ENCODE data around the gene VIPR2. TPM values are rescaled to one million over a fixed set of nuclear protein-coding genes. Genes with fewer than 3 reads are reported as not detected.
A peak's percentile ranks its signal among the peaks of the same experiment; 100 is the strongest.

Gene VIPR2
- total and polyA plus RNA-seq, 8 donors, result 0.28 to 0.80 (median 0.44) TPM

GRCh38 chr7:159030490-159031134 lies 114.1 kb downstream of the VIPR2 start:
- intact Hi-C loops (cut with DNase I), result no loop called here
- ATAC-seq (peak; percentile 82), DNase-seq (peak in 2 of 4 donors; percentile 59 to 87)
- no peaks in the 10 kb centered on the region for H3K9me3 ChIP-seq
- H3K4me3 ChIP-seq, result peak overlapping the region; percentile 42 to 44
- H3K36me3 ChIP-seq, result no peaks in the 10 kb centered on the region
- peaks cover 0 to 82% of the 10 kb centered on the region in 2 donors for H3K27me3 ChIP-seq
- H3K27ac ChIP-seq, result no peak overlapping the region
- H3K4me1 ChIP-seq, result peaks cover 0 to 4% of the 10 kb centered on the region in 2 donors
- TF ChIP-seq CTCF (IDR thresholded peaks at IDR 0.05), result peak; percentile 15 to 29

- ATAC-seq (no peak), DNase-seq (peak in 1 of 4 donors; percentile 63)
- TF ChIP-seq CTCF (IDR thresholded peaks at IDR 0.05), result no peak
- no peaks in the 10 kb centered on the region for H3K36me3 ChIP-seq
- peaks cover 0 to 73% of the 10 kb centered on the region in 2 donors for H3K27me3 ChIP-seq
- peaks cover 0 to 4% of the 10 kb centered on the region in 2 donors for H3K4me1 ChIP-seq
- no peak overlapping the region for H3K27ac ChIP-seq
- intact Hi-C loops (cut with DNase I), result no loop called here
- H3K9me3 ChIP-seq, result no peaks in the 10 kb centered on the region
- no peak overlapping the region for H3K4me3 ChIP-seq
Observed at GRCh38 chr7:159028508-159029401, 115.9 kb downstream of the VIPR2 start.

- Histone ChIP-seq H3K27ac (no peak overlapping the region), H3K4me1 (peaks cover 0 to 4% of the 10 kb centered on the region in 2 donors), H3K9me3 (no peaks in the 10 kb centered on the region), H3K27me3 (peaks cover 0 to 73% of the 10 kb centered on the region in 2 donors), H3K36me3 (no peaks in the 10 kb centered on the region), H3K4me3 (no peak overlapping the region)
- no peak for TF ChIP-seq CTCF (IDR thresholded peaks at IDR 0.05)
- peak in 2 of 4 donors; percentile 32 to 75 for DNase-seq
- intact Hi-C loops (cut with DNase I), result no loop called here
- peak; percentile 26 for ATAC-seq
Observed at GRCh38 chr7:159027789-159028507, 116.7 kb downstream of the VIPR2 start.

DNA sequence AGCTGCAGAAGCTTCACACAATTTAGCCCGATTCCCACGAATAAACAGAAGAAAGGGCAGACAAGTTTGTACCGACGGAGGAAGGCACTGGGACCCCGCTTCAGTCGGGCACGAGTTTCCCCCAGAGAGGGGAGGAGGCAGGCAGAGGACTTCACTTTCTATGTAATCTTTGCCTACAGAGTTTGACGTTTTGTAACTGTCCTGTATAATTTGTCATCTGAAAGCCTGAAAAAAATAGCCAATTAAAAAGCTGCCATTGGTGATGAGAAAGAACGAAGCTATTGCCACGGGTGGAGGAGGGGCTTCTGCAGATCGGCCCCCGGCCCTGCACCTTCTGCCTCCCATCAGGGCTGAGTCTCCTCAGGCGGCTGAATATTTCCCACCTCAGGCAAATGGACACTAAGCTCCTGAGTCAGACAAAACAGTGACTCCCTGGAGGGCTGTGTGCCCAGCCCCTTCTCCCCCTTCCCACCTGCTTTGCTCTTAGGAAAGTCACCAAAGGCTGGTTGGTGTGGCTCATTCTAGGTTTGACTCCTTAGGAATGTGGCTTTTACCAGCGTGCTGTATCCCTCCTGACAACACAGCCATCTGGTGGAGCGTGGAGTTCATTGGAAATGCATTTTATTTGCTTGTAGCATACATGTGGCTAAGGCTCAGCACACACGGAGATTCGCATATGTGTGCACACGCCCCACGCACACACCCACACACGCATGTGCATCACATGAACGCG lies 117.4 kb downstream of the VIPR2 start:
- H3K4me1 ChIP-seq, result peaks cover 0 to 4% of the 10 kb centered on the region in 2 donors
- H3K36me3 ChIP-seq, result no peaks in the 10 kb centered on the region
- H3K4me3 ChIP-seq, result no peak overlapping the region
- H3K27ac ChIP-seq, result no peak overlapping the region
- H3K9me3 ChIP-seq, result no peaks in the 10 kb centered on the region
- ATAC-seq (no peak), DNase-seq (peak in 1 of 4 donors; percentile 63)
- TF ChIP-seq CTCF (IDR thresholded peaks at IDR 0.05), result no peak
- peaks cover 0 to 67% of the 10 kb centered on the region in 2 donors for H3K27me3 ChIP-seq
- intact Hi-C loops (cut with DNase I), result no loop called here
